CD4-positive, alpha-beta T cell treated with Interleukin-4 for 1 hour (primary cell): ENCODE measurements around the gene ST7L.

Experiments
- DNase-seq, 2 donors: peaks; one replicate each; pipeline ENCODE4 v3.0.0-alpha.2; 2020 to 2022

Gene ST7L

DNA sequence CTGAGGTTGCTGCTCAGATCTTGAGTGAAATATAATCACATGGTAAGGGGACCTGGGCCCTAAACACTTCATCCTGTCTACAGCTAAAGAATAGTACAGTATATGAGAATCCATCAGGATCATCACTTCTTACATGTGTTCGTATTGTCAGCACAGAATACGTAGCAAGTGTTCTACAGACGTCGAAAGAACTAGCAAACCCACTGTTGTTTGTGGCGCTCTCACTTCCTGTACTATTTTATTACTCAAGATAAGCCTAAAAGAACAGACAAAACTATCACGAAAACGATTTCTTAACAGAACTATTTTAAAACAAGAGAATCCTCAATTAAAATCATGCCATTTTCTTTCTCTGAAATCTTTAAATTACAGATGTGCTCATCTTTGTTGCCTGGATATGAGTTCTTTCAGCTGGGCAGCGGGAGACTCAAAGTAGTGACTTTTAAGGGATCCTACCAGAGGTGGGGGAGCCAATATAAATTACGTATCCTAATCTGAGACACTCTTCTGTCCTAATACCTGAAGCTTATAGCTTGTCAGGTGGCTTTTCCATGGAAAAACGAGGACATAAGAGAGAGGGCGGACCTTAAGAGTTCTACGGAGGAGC lies 724 bp downstream of the ST7L start:
- DNase-seq, result peak; percentile 54 to 76

DNA sequence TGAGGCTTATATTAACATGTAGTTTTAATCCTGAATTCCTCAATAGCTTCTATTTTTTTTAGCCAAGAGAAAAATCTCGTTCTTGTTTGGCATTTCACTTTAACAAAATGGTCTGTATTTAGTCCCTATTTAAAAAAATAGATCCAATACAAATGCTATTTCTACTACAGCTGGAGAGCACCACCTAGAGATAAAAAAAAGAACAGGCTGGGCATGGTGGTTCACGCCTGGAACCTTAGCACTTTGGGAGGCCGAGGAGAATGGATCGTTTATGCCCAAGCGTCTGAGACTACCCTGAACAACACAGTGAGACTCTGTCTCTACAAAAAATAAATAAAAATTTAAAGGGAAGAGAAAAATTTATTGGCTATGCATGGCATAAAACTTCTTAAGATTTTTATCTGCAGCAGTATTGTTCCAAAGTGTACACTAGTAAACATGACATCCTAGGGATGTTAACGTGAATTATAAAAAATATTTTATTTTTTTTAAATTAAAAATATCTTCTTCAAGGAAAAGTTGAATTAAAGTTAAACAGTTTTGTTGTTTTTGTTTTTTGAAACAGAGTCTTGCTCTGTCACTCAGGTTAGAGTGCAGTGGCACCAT lies 4.4 kb downstream of the ST7L start:
- peak in 1 of 2 donors; percentile 53 for DNase-seq

- no peak for DNase-seq
These were observed 13.2 kb downstream of the ST7L start for GRCh38 chr1:112605633-112606327.

DNA sequence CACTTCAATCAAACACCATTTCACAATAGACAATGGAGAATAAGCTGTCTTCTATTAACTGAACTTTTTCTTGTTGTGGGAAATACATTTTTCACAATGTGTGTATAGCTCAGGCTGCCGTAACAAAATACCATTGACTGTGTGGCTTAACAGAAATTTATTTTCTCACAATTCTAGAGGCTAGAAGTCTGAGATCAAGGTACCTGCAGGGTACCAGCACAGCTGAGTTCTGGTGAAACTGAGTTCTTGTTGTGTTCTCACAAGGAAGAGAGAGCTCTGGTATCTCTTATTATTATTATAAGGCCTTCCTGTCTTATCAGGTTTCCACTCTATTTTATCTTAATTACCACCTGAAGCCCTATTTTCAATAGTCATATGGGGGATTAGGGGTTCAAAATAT lies 15.4 kb downstream of the ST7L start:
- DNase-seq, result no peak

DNA sequence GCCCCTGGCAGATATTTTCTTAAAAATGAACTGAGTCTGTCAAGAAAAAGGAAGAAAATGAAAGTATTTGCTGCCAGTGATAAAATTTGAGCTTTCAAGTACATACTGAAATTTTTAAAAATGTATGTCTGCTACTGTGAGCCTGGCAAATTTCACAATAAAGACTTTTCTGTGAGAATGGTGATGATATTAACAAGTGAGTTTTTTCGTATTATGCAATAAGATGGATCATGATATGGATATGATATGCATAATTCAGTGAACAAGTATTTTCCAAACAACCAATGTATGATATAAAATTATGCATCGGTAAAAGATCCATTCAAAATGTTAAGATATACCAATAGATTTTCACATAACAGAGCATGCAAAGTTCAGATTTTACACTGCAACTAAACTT lies 15.9 kb downstream of the ST7L start:
- DNase-seq, result no peak

GRCh38 chr1:112599477-112599876 lies 19.5 kb downstream of the ST7L start:
- DNase-seq, result no peak

DNA sequence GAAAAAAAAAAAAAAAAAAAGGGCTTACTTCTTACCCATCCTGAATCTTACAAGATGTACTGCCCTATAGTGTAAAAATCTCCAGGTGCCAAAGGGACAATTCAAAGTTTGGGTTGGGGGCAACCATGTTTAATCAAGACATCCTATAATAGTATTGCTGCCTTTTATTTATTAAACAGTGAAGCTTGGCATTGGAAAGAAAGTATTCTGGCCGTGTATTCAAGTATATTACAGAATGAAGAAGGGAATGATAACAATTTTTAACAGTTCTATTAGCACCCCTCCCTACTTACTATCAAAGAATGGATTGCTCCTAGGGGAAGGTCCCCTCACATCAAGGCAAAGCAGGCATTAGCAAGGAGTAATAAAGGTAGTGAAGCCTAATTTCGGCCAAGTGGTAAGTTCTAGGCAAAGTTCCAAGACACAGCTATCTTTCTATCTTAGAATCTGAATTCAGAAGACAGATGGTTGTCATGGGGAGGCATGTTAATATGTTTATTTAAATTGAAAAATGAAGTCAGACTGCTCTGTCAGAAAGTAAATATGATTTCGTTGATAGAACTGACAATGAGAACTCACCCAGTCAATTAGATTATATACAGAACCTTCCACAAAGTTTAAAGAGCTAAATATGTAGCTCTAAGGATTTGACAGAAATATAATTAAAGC lies 24.6 kb downstream of the ST7L start:
- no peak for DNase-seq

- DNase-seq, result no peak
These were observed 29.2 kb downstream of the ST7L start for GRCh38 chr1:112589766-112590165.

- no peak for DNase-seq
These were observed 35.6 kb downstream of the ST7L start for GRCh38 chr1:112583366-112583765.

- no peak for DNase-seq
These were observed 37.3 kb downstream of the ST7L start for GRCh38 chr1:112581586-112582192.

DNA sequence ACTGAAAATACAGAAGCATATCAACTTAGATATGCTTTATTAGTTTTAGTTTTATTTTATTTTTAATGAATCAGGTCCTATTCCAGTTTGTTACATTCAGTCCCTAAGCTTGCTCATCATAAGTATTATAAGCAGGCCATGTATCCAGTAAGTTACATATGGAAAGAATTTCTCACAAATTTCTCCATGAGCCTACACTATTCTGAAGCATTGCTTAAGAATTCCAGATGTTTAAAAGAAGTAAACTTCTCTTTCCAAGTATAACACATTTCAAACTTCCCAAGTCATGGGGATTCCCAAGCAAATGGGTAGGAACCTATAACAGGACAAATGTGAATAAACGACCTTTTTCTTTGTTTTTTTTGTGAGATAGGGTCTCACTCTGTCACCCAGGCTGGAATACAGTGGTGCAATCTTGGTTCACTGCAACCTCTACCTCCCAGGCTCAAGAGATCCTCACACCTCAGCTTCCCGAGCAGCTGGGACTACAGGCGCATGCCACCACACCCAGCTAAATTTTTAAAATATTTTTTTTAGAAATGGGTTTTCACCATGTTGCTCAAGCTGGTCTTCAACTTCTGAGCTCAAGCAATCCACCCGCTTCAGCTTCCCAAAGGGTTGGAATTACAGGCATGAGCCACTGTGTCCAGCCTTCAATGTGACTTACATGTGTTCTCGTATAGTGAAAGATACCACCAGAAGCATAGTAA lies 39.0 kb downstream of the ST7L start:
- DNase-seq, result no peak

DNA sequence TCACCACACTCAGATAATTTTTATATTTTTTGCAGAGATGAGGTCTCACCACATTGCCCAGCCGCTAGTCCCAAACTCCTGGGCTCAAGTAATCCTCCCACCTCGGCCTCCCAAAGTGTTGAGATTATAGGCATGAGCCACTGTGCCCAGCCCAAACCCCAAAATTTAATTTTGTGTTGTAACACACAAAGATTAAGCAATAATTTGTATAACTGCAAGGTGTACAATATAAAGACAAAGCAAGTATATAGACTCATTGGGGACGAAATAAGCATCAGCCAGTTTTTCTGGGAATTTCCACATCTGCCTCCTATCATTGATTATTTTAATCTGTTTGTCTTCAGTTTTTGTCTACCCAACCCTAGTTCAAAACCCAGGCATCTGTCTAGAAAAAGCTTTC lies 42.7 kb downstream of the ST7L start:
- DNase-seq, result no peak

- DNase-seq, result no peak
These were observed 43.7 kb downstream of the ST7L start for GRCh38 chr1:112575154-112575804.

GRCh38 chr1:112565800-112566199 lies 53.1 kb downstream of the ST7L start:
- no peak for DNase-seq

- no peak for DNase-seq
These were observed 54.9 kb downstream of the ST7L start for GRCh38 chr1:112564081-112564480.

DNA sequence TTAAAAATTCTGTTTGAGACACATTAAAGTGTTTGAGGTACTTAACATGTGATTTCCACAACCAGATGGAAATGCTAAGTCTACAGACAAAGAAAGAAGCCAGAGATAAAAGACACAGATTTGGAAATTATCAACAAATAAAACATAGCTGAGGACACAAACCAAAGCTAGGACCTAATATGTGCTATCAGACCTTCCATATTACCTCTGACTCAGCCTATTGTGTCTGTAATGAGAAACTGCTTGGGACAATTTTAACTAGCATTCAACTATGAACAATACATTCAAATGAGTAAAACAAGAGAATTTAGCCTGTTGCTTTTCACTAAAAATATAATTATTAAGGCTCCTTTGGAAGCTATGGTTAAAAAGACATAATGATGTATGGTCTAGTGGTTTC lies 55.6 kb downstream of the ST7L start:
- DNase-seq, result no peak

DNA sequence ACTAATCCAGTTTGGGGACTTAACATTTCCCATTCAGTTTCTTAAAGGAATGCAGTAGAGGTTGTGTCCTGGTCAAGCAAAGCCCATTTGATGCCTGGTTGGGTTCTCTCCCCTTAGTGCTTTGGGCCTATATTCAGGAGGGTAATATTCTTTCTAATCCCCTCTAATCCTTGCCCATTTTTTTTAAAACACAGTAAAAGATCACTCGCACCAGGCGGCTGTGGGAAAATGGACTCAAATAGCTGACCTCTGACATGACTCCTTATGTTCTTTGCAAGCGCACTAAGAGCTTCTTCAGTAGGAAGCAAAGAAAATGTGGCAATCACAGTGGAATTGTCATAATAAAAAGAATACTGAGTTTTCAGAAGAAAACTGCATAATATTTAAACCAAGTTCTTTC lies 60.3 kb downstream of the ST7L start:
- DNase-seq, result no peak

DNA sequence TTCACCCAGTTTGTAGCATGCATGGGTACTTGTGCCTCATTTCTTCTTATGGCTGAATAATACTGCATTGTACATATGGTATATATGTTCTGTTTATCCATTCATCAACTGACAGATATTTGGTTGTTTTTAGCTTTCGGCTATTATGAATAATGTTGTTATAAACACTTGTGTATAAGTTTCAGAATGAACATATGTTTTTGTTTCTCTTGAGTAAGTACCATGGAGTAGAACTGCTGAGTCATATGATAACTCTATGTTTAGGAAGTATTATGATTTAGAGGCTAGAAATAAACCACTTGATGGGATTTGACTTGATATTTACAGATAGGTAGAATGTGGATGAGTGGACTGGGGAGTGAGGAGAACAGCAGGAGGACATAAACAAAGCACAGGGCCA lies 61.6 kb downstream of the ST7L start:
- DNase-seq, result no peak

- no peak for DNase-seq
These were observed 64.5 kb downstream of the ST7L start for GRCh38 chr1:112554411-112554810.

- no peak for DNase-seq
These were observed 69.4 kb downstream of the ST7L start for GRCh38 chr1:112549590-112549989.

DNA sequence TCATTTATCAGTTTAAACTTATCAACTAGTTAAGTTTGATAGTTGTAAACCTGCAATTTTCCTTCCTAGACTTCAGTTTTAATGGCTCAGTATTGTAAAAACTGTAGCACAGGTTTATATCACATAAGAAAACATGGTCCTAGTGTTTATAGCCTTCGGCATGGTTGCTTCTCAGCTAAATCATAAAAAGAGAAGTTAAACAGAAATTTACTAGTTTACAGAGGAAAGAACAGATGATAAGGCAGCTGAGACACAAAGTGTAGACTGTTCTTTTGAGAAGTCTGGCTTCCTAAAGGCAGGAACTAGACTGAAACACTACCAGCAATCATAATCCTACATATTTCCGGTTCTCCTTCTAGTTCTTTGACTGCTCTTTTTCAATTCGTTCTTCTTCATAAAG lies 70.4 kb downstream of the ST7L start:
- no peak for DNase-seq

DNA sequence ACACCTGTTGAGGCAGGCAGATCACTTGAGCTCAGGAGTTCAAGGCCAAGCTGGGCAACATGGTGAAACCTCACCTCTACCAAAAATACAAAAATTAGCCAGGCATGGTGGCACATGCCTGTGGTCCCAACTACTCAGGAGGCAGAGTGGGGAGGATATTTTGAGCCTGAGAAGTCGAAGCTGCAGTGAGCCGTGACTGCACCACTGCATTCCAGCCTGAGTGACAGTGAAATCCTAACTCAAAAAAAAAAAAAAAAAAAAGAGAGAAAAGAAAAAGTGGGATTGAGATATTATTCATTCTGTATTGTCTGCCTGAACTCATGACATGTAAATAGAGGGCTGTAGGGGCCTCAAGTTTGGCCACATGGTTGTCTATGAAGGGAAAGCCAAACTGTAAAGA lies 72.9 kb downstream of the ST7L start:
- DNase-seq, result no peak
